Measurements from ENCODE around the gene SP100.

DNA sequence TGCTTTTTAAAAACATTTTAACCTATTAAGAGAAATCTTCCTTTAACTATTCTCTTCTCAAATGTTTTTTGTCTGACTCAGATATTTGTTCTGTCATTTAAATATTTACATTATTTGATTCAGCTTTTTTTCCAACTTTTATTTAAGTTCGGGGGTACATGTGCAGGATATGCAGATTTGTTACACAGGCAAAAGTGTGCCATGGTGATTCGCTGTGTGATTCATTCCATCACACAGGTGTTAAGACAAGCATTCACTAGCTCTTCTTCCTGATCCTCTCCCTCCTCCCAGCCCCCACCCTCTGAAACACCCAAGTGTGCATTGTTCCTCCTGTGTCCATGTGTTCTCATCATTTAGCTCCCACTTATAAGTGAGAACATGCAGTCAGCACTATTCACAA lies 19.4 kb downstream of the SP100 start:
- no peak for TF ChIP-seq EZH2phosphoT487 (IDR thresholded peaks at IDR 0.05; ENCODE audit: insufficient read depth, low read depth)
- TF ChIP-seq EZH2 (IDR thresholded peaks at IDR 0.05; ENCODE audit: insufficient read depth, poor library complexity, severe bottlenecking): no peak

Data from GM23248 (cell line).